Retinal pigment epithelial cell (primary cell): ENCODE measurements around the gene RALY.
"Not testable (repeated sequence)": the region's sequence is repeated elsewhere in the genome, so short reads cannot be mapped to it uniquely, and the experiment has no call there.

ENCODE experiments used
- DNase-seq: peaks from one replicate; pipeline ENCODE4 v3.0.0-alpha.2; 2010; ENCODE audit warnings: low read depth
- H3K4me3 ChIP-seq: 2 replicates; pipeline ENCODE4 v1.5.1; 2011; ENCODE audit warnings: mild to moderate bottlenecking, low read length, control low read depth, moderate library complexity
- TF ChIP-seq, protein P1 (sequence below): conservative IDR thresholded peaks from 2 replicates; pipeline ENCODE4 v1.5.1; 2011; ENCODE audit warnings: low read depth, low read length, control low read depth, inconsistent platforms

RALY gene

DNA sequence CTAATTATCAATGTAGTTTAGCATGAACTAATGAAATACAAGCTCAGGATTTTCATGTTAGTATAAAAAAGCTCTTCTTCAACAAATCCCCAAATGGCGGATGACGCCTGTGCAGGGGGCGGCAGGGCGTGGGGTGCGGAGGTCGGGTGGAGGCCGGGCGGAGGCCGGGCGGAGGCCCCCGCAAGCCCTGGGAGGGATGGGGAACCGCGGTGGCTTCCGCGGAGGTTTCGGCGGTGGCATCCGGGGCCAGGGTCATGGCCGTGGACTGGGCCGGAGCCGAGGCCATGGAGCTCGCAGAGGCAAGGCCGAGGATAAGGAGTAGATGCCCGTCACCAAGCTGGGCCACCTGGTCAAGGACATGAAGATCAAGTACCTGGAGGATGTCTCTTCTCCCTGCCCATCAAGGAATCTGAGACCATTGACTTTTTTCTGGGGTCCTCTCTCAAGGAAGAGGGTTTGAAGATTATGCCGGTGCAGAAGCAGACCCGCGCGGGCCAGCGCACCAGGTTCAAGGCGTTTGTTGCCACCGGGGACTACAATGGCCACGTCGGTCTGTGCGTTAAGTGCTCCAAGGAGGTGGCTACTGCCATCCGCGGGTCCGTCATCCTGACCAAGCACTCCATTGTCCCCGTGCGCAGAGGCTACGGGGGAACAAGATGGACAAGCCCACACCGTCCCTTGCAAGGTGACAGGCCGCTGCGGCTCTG lies 128.7 kb downstream of the RALY start:
- no peak for DNase-seq
- TF ChIP-seq, protein P1, sequence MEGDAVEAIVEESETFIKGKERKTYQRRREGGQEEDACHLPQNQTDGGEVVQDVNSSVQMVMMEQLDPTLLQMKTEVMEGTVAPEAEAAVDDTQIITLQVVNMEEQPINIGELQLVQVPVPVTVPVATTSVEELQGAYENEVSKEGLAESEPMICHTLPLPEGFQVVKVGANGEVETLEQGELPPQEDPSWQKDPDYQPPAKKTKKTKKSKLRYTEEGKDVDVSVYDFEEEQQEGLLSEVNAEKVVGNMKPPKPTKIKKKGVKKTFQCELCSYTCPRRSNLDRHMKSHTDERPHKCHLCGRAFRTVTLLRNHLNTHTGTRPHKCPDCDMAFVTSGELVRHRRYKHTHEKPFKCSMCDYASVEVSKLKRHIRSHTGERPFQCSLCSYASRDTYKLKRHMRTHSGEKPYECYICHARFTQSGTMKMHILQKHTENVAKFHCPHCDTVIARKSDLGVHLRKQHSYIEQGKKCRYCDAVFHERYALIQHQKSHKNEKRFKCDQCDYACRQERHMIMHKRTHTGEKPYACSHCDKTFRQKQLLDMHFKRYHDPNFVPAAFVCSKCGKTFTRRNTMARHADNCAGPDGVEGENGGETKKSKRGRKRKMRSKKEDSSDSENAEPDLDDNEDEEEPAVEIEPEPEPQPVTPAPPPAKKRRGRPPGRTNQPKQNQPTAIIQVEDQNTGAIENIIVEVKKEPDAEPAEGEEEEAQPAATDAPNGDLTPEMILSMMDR = no peak
- H3K4me3 ChIP-seq = no peak overlapping the region

DNA sequence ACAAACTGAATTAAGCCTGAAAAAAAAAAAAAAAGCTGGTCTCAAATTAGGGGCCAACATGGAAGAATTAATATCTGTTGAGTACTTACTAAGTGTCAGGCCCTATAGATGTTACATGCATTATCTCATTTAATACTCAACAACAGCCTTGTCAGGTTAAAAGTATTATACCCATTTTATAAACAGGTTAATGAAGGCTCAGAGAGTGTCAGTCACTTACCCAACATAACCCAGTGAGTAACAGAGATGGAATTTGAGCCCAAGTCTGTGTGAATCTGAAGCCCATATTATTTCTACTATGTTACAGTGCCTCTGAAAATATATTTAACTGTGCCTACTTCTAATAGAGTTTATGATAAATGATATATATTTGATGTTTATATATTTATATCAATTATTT lies 129.6 kb downstream of the RALY start:
- no peak for DNase-seq
- H3K4me3 ChIP-seq = no peak overlapping the region
- TF ChIP-seq, protein P1 = no peak

DNA sequence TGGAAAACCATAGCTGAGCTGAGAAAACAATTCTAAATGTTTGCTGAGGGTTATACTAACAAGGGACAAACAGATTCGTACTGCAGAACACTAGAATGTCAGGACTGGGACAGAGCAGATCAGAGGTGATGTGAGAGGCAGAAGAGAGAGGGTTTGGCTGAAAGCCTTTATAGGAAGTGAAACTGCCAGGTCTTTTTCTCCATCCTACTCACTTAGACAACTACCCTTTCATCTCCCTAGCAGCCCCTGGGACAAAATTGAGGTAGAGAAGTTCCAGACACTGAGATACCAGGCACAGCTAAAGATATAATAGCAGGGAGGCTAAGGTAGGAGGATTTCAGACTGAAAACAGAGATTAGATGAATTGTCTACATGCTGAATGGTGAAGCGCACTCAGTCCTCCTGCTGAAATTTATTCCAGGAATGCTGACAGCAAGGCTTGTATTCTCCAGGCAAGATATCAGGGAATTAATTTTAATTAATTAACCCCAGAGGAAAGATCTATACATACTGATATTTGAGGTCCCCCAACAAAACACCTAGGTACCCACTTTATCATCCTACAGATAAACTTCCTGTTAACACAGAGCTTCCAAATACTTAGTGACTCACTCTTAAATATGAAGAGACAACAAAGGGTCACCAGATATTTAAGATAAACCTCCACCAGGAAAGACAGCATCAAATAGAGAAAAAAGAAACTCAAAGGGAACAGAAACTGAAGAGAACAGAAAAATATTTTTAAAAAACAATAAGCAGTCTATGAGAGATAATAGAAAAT lies 130.9 kb downstream of the RALY start:
- TF ChIP-seq, protein P1 = no peak
- DNase-seq = no peak
- no peak overlapping the region for H3K4me3 ChIP-seq

DNA sequence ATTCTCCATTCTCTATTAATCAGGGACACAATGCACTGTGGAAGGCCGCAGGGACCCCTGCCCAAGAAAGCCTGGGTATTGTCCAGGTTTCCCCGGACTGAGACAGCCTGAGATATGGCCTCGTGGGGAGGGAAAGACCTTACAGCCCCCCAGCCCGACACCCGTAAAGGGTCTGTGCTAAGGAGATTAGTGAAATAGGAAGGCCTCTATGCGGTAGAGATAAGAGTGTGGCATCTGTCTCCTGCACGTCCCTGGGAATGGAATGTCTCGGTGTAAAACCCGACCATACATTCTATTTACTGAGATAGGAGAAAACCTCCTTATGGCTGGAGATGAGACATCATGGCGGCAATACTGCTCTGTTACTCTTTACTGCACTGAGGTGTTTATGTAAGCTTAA lies 134.1 kb downstream of the RALY start:
- DNase-seq = no peak
- H3K4me3 ChIP-seq = no peak overlapping the region
- TF ChIP-seq, protein P1 = no peak

DNA sequence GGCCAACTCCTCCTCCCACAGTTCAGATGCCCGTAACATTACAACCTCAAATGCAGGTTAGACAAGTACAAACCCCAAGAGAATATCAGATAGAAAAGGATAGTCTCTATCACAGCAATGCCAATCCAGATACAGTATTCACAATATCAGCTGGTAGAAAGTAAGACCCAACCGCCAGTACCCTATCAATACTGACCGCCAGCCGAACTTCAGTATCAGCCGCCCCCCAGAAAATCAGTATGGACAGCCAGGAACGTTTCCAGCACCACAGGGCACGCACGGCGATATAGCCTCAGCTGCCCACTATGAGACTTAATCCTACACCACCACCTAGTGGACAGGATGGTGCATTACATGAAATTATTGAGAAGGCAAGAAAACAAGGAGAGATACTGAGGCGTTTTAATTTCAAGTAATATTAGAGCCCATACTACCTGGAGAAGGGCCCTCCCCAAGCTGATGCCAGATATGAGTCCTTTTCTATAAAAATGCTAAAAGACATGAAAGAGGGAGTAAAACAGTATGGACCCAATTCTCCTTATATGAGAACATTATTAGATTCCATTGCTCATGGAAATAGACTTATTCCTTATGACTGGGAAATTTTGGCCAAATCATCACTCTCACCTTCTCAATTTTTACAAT lies 135.9 kb downstream of the RALY start:
- TF ChIP-seq, protein P1 = peak; percentile 78
- DNase-seq = no peak
- H3K4me3 ChIP-seq = no peak overlapping the region

DNA sequence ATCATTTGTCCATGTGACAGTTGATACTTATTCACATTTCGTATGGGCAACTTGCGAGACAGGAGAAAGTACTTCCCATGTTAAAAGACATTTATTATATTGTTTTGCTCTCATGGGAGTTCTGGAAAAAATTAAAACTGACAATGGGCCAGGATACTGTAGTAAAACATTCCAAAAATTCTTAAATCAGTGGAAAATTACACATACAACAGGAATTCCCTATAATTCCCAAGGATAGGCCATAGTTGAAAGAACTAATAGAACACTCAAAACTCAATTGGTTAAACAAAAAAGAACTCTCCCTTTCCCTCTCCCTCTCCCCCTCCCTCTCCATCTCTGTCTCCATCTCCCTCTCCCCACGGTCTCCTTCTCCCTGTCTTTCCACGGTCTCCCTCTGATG lies 137.8 kb downstream of the RALY start:
- no peak for DNase-seq

DNA sequence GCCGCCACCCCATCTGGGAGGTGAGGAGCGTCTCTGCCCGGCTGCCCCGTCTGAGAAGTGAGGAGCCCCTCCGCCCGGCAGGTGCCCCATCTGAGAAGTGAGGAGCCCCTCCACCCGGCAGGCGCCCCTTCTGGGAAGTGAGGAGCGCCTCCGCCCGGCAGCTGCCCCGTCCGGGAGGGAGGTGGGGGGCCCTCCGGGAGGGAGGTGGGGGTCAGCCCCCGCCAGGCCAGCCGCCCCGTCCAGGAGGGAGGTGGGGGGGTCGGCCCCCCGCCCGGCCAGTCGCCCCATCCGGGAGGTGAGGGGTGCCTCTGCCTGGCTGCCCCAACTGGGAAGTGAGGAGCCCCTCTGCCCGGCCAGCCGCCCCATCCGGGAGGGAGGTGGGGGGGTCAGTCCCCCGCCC lies 138.8 kb downstream of the RALY start:
- not testable (repeated sequence) for H3K4me3 ChIP-seq

More for the DNA sequence above, 137.8 kb downstream of the RALY start:
- no peak overlapping the region for H3K4me3 ChIP-seq
- TF ChIP-seq, protein P1 = no peak

DNA sequence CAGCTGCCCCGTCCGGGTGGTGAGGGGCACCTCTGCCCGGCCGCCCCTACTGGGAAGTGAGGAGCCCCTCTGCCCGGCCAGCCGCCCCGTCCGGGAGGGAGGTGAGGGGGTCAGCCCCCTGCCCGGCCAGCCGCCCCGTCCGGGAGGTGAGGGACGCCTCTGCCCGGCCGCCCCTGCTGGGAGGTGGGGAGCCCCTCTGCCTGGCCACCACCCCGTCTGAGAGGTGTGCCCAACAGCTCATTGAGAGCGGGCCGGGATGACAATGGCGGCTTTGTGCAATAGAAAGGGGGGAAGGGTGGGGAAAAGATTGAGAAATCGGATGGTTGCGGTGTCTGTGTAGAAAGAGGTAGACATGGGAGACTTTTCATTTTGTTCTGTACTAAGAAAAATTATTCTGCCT lies 139.2 kb downstream of the RALY start:
- not testable (repeated sequence) for DNase-seq

More for the DNA sequence above, 138.8 kb downstream of the RALY start:
- not testable (repeated sequence) for DNase-seq

DNA sequence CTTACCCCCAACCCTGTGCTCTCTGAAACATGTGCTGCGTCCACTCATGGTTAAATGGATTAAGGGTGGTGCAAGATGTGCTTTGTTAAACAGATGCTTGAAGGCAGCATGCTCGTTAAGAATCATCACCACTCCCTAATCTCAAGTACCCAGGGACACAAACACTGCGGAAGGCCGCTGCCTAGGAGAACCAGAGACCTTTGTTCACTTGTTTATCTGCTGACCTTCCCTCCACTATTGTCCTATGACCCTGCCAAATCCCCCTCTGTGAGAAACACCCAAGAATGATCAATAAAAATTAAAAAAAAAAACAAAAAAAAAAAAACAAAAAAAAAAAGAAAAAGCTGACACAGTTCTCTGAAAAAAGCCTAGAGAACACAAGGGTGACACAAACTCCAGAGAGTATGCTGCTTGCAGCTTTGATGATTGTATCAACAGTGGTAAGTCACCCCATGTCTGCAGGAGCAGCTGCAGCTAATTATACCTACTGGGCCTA lies 139.7 kb downstream of the RALY start:
- not testable (repeated sequence) for DNase-seq, H3K4me3 ChIP-seq

More for the DNA sequence above, 139.2 kb downstream of the RALY start:
- not testable (repeated sequence) for H3K4me3 ChIP-seq
